ENCODE data around the gene KATNBL1. TPM values are rescaled to one million over a fixed set of nuclear protein-coding genes. Genes with fewer than 3 reads are reported as not detected.
"Not testable (repeated sequence)": the region's sequence is repeated elsewhere in the genome, so short reads cannot be mapped to it uniquely, and the experiment has no call there.

KATNBL1 gene
- total and polyA plus RNA-seq, 2 donors (not counting 3 experiments of a cell fraction or from before 2014, with no cell fraction given) = 14.1 to 56.8 TPM

DNA sequence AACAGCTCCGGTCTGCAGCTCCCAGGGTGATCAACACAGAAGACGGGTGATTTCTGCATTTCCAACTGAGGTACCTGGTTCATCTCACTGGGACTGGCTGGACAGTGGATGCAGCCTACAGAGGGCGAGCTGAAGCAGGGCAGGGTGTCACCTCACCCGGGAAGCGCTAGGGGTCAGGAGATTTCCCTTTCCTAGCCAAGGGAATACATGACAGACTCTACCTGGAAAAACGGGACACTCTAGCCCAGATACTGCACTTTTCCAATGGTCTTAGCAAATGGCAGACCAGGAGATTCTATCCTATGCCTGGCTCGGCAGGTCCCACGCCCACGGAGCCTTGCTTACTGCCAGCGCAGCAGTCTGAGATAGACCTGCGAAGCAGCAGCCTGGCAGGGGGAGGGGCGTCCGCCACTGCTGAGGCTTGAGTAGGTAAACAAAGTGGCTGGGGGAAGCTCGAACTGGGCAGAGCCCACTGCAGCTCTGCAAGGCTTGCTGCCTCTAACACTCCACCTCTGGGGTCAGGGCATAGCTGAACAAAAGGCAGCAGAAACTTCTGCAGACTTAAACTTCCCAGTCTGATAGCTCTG lies 43.8 kb downstream of the KATNBL1 start:
- POLR2A ChIA-PET, FAIRE-seq: not testable (repeated sequence)

GRCh38 chr15:34161329-34161963 lies 48.5 kb downstream of the KATNBL1 start:
- peaks cover 28% of the 10 kb centered on the region for H3K79me2 ChIP-seq (ENCODE audit: control insufficient read depth, insufficient read depth, low read length)

More for the DNA sequence above, 43.8 kb downstream of the KATNBL1 start:
- dilution Hi-C loops (cut with MboI; ENCODE audit: extremely low pct_ligation_motif_present, low sequenced_read_pairs); DNase-seq (ENCODE audit: low read depth, low spot score); H2AFZ ChIP-seq (ENCODE audit: low read depth, low read length); H4K20me1 ChIP-seq (replicated peaks; ENCODE audit: control insufficient read depth, extremely low read depth, insufficient read depth, low read length); H3K9ac ChIP-seq (replicated peaks; ENCODE audit: extremely low read depth, insufficient read depth, low read length); BruUV-seq (replicated peaks); H3K27me3 ChIP-seq (ENCODE audit: control insufficient read depth in 2 of 2, insufficient read depth in 2 of 2, low read length in 2 of 2); H3K4me1 ChIP-seq (ENCODE audit: control insufficient read depth, extremely low read depth, insufficient read depth, low read length); H3K4me3 ChIP-seq (replicated peaks in 1 of 3; ENCODE audit: insufficient read depth in 1 of 3, low read depth in 1 of 3, low read length in 3 of 3); H3K9me3 ChIP-seq (replicated peaks; ENCODE audit: control insufficient read depth, insufficient read depth, low read length); H3K36me3 ChIP-seq (ENCODE audit: control insufficient read depth in 2 of 2, extremely low read depth in 1 of 2, insufficient read depth in 2 of 2, low read length in 2 of 2); intact Hi-C loops (cut with micrococcal nuclease); H3K9me1 ChIP-seq (replicated peaks; ENCODE audit: control insufficient read depth, extremely low read depth, insufficient read depth, low read length); H3K27ac ChIP-seq (ENCODE audit: insufficient read depth, low read depth, low read length); H3K4me2 ChIP-seq (ENCODE audit: insufficient read depth, low read length); CTCF ChIA-PET: not testable (repeated sequence)
- peaks cover 49% of the 10 kb centered on the region for H3K79me2 ChIP-seq (ENCODE audit: control insufficient read depth, insufficient read depth, low read length)

More at GRCh38 chr15:34161329-34161963, 48.5 kb downstream of the KATNBL1 start:
- FAIRE-seq (no peak), DNase-seq (ENCODE audit: low read depth, low spot score) (no peak)
- BruUV-seq (replicated peaks) = no TSS peak
- H3K4me3 ChIP-seq (replicated peaks in 1 of 3; ENCODE audit: insufficient read depth in 1 of 3, low read depth in 1 of 3, low read length in 3 of 3) = no peak overlapping the region
- H3K4me1 ChIP-seq (ENCODE audit: control insufficient read depth, extremely low read depth, insufficient read depth, low read length) = no peaks in the 10 kb centered on the region
- no peak overlapping the region for H3K9ac ChIP-seq (replicated peaks; ENCODE audit: extremely low read depth, insufficient read depth, low read length)
- dilution Hi-C loops (cut with MboI; ENCODE audit: extremely low pct_ligation_motif_present, low sequenced_read_pairs) = no loop called here
- no peaks in the 10 kb centered on the region for H4K20me1 ChIP-seq (replicated peaks; ENCODE audit: control insufficient read depth, extremely low read depth, insufficient read depth, low read length)
- peaks cover 4% of the 10 kb centered on the region for H3K9me3 ChIP-seq (replicated peaks; ENCODE audit: control insufficient read depth, insufficient read depth, low read length)
- intact Hi-C loops (cut with micrococcal nuclease) = no loop called here
- no peaks in the 10 kb centered on the region for H3K9me1 ChIP-seq (replicated peaks; ENCODE audit: control insufficient read depth, extremely low read depth, insufficient read depth, low read length)
- ChIA-PET POLR2A (no interaction called here), CTCF (interaction anchor here (0.8 to 1.0 kb wide), 2 partner anchors 11 to 29 kb away, joined by 3 read pairs; no protein-coding TSS in a partner anchor)
- no peak overlapping the region for H2AFZ ChIP-seq (ENCODE audit: low read depth, low read length)
- H3K4me2 ChIP-seq (ENCODE audit: insufficient read depth, low read length) = no peak overlapping the region
- TF ChIP-seq POLR2A (IDR thresholded peaks at IDR 0.05; ENCODE audit: low read depth, low read length) = no peak
- TF ChIP-seq EZH2 (IDR thresholded peaks at IDR 0.05; ENCODE audit: borderline replicate concordance, low read depth, low read length, severe bottlenecking) = no peak
- TF ChIP-seq GATA2 (IDR thresholded peaks at IDR 0.05; ENCODE audit: insufficient read depth, insufficient read length, low read depth, low read length) = no peak
- TF ChIP-seq MYC (IDR thresholded peaks at IDR 0.05; ENCODE audit: low read depth, low read length) = no peak
- TF ChIP-seq POLR2AphosphoS5 (IDR thresholded peaks at IDR 0.05; ENCODE audit: insufficient read depth, low read depth, low read length) = no peak
- no peak for TF ChIP-seq JUN (IDR thresholded peaks at IDR 0.05; ENCODE audit: borderline replicate concordance, insufficient read depth, insufficient read length, low read depth)
- no peak for TF ChIP-seq FOS (IDR thresholded peaks at IDR 0.05; ENCODE audit: borderline replicate concordance, insufficient read depth, low read length)
- TF ChIP-seq, protein P1, sequence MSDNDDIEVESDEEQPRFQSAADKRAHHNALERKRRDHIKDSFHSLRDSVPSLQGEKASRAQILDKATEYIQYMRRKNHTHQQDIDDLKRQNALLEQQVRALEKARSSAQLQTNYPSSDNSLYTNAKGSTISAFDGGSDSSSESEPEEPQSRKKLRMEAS (IDR thresholded peaks at IDR 0.05; ENCODE audit: insufficient read depth, insufficient read length) = no peak
- TF ChIP-seq CTCF (IDR thresholded peaks at IDR 0.05; ENCODE audit: extremely low read depth in 1 of 2, insufficient read depth in 1 of 2, low read depth in 1 of 2, low read length in 2 of 2) = no peak
- no peak overlapping the region for H3K27ac ChIP-seq (ENCODE audit: insufficient read depth, low read depth, low read length)
- no peaks in the 10 kb centered on the region for H3K27me3 ChIP-seq (ENCODE audit: control insufficient read depth in 2 of 2, insufficient read depth in 2 of 2, low read length in 2 of 2)
- H3K36me3 ChIP-seq (ENCODE audit: control insufficient read depth in 2 of 2, extremely low read depth in 1 of 2, insufficient read depth in 2 of 2, low read length in 2 of 2) = peaks cover 2 to 11% of the 10 kb centered on the region in 2 experiments

Data from endothelial cell of umbilical vein (primary cell).